GM19397 (cell line): ENCODE data around the gene WASHC1.
"Not testable (repeated sequence)": the region's sequence is repeated elsewhere in the genome, so short reads cannot be mapped to it uniquely, and the experiment has no call there.

Experiments used
- ATAC-seq: cut with Tn5 transposase; IDR thresholded peaks from one replicate; pipeline ENCODE4 v1.9.1; 2021; ENCODE audit warnings: mild to moderate bottlenecking, moderate library complexity; ENCODE audit not compliant: unreplicated experiment

The WASHC1 gene

DNA sequence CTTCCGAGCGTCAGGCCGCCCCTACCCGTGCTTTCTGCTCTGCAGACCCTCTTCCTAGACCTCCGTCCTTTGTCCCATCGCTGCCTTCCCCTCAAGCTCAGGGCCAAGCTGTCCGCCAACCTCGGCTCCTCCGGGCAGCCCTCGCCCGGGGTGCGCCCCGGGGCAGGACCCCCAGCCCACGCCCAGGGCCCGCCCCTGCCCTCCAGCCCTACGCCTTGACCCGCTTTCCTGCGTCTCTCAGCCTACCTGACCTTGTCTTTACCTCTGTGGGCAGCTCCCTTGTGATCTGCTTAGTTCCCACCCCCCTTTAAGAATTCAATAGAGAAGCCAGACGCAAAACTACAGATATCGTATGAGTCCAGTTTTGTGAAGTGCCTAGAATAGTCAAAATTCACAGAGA lies at the start of gene WASHC1:
TSS of gene WASHC1 (minus strand) at position 101 of the 400 bp plus-strand sequence. CDS start 4,457 bp downstream, outside the sequence.
- ATAC-seq: not testable (repeated sequence)

DNA sequence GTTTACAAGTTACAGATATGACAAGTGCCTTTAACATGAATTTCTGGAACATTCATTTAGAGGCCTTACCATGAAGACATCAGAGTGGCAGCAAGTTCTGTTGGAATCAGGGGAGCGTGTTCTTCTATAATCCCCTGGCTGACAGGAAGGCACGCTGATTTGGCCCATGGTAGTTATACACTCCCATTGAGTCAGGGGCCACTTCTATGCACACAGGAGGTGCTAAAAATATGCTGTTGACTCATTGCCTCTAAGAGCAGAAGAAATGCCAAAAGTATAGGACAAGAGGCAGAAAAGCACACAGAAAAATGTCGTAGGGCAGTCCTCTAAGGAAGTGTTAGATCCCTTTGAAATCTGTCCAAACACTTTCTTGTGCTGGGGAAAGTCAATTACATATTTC lies 49.1 kb upstream of the WASHC1 start:
- not testable (repeated sequence) for ATAC-seq

- not testable (repeated sequence) for ATAC-seq
Observed at GRCh38 chr9:76389-76788, 47.1 kb upstream of the WASHC1 start.

GRCh38 chr9:73900-74525 lies 44.8 kb upstream of the WASHC1 start:
- not testable (repeated sequence) for ATAC-seq

GRCh38 chr9:73076-73899 lies 44.0 kb upstream of the WASHC1 start:
- not testable (repeated sequence) for ATAC-seq

DNA sequence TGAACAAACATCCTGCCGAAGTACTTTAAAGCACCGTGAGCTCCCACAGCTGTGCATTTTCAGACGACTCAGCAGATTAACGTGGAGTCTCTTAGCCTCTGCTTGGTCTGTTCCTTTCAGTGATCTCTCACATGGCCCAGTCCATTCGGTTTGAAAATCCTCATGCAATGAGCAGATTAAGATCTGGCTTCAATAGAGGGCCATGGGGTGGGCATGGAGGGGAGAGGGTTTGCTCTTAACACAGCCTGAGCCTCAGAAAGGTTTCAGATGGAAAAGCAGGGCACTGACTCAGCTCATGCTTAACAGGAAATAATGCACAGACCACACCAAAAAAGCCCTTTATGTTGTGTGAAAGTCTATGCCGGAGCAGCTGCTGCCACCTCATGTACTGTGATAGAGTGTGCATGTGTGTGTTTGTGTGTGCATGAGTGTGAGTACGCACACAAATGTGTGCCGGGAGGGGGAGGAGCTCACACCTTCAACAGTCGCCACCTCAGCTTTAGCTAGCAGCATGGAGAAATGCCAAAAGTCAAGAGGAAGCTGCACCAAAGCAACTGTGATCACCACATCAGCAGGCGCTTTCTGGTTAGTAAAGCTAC lies 33.9 kb upstream of the WASHC1 start:
- peak; percentile 91 for ATAC-seq

DNA sequence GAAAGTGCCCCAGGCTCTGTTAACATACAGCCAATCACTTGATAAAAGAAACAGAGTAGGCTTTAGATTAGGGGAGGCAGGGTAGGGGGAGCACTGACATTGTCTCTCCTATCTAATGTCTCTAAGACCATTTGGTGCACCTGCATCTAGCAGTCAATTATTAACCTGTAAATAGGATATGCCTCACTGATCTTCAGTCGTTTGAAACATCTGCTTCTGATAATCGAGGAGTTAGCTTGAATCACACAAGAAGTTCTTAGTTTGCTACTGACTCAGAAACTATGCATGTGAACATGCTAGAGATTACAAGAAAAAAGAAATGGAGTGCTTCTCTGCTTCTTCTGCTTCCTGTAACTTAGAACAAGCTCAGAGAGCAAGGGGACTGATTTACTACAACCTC lies 23.4 kb upstream of the WASHC1 start:
- ATAC-seq: peak; percentile 88

DNA sequence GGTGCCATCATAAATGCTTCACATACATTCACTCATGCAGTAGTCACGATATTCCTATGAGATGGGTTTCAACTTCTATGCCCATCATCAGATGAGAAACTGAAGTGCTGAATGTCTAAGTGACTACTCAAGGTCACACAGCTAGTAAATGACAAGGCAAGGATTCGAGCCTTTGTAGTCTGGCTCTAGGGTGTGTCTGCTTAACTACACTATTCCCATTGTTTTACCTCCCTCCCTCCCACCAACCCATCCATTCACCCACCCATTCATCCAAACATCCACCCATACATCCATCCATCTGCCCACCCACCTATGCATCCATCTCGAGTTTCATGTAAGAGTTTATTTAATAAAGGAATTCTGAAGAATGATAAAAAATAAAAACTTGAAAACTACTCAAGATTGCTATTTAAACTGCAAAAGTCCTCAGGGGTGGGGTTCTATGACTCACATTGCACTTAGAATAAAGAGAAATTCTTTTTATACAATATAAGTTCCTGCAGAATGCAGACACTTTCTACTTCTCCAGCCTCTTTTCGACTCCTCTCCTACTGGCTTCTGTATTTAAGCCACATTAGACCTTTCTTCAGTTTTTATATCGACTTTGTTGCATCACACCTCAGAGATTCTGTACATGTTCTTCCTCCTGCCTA lies 19.1 kb upstream of the WASHC1 start:
- not testable (repeated sequence) for ATAC-seq

DNA sequence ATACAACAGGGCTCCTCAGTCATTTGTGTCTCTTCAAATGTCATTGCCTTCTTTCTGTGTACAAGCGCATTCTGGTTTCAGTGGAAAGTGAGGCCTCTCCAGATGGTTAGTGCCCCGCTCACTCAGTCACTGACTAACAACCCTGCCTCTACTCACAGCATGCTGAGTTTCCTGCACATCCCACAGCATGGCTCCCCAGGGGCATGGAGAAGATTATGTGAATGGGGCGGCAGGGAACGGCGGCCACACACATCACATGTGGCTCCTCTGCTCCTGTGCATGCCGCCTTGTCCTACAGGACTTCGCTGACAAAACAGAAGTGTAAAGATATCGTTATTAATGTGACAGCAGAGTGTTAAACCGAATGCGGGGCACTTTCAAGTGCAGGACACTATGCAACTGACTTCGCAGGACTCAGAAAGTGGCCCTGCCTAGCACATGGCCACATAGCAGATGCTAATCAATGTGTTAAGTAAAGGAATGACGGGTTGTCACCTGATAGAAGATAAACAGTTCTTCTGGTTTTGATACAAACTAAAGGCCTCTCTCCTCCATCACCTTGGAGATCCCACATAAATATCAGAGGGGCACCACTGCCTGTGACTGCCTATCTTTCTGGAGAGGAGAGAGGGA lies 17.5 kb upstream of the WASHC1 start:
- ATAC-seq: not testable (repeated sequence)

DNA sequence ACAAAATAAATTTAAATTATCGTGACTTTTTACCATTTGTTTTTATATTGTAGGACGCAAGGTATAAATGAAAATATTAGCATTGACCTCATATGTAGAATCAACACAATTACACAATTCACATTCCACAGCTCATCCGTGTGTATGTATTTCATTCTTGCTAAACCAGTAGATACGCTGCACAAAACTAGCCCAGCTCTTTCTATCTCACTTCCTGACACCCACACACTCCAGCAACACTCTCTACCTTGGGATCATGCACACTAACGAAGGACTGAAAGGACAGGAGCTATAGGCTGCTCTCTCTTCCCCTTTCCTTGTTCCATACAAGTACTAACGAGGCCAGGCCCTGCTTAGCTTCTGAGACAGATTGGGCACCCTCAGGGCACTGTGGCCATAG lies 16.9 kb upstream of the WASHC1 start:
- ATAC-seq: not testable (repeated sequence)

DNA sequence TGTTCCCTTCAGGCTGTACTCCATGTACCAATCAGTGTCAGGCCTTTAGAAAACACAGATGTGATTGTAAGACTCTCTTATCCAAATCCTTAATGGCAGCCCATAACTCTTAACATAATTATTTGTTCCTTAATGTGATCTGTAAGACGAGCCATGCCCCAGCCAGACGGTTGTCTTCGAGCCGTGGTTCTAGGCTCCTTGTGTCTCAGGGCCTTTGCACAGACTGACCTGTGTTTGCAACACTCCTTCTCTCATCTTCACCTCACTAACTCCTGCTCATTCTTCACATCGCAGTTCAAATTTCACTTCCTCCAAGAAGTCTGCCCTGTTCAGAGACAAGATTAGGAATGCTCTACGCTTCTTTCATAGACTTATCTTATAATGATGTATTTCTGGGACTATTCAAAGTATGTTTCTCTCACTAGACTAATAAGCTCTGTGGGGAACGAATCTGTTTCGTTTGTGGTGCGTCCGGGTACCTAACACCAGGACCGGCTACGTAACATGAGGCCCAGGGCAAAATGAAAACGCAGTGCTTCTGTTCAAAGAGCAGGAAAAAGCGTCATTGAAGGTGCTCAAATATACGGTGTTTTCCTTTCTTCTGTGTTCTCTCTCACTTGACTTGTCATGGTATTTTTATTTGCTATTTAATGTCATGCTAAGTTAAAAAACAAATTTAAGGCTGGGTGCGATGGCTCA lies 16.1 kb upstream of the WASHC1 start:
- not testable (repeated sequence) for ATAC-seq

DNA sequence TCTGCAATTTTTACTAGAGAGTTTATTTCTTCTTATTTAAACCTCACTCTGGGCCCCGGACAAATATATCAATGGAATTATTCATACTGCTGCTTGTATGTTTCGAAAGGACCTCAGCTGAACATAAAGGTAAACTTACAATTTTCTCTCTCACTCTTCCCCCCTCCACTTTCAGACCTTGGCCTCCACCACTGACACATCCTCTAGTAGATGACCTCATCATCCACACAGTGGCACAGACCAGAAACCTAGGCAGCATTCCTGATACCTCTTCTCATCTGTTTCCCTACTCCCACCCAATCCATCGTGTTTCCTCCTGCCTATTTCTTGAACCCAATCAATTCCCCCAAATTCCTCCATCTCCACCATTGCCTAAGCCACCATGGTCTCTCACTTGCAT lies 15.2 kb upstream of the WASHC1 start:
- not testable (repeated sequence) for ATAC-seq

GRCh38 chr9:43636-44035 lies 14.4 kb upstream of the WASHC1 start:
- ATAC-seq: not testable (repeated sequence)

DNA sequence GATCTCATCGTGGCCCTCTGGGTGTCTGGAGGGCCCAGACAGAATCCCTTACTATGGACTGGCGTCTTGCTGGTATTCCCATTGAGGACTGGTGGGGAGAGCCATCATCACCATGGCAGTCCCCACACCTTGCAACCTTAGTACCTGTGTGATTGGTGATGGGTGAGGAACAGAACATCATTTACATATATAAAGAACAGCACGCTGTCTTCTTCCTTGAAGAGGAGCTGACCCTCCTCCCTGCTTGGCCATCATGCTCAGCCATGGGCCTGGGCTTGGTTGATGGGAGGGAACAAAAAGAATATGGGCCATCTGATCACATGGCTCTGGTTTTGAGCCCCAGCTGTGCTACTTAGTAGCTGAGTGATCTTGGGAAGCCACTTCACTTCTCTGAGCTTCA lies 13.9 kb upstream of the WASHC1 start:
- not testable (repeated sequence) for ATAC-seq

GRCh38 chr9:41819-42218 lies 12.6 kb upstream of the WASHC1 start:
- ATAC-seq: not testable (repeated sequence)

GRCh38 chr9:41261-41676 lies 12.0 kb upstream of the WASHC1 start:
- not testable (repeated sequence) for ATAC-seq

GRCh38 chr9:32308-32707 lies 3.1 kb upstream of the WASHC1 start:
- not testable (repeated sequence) for ATAC-seq

GRCh38 chr9:28775-29174 lies 481 bp downstream of the WASHC1 start:
- not testable (repeated sequence) for ATAC-seq

DNA sequence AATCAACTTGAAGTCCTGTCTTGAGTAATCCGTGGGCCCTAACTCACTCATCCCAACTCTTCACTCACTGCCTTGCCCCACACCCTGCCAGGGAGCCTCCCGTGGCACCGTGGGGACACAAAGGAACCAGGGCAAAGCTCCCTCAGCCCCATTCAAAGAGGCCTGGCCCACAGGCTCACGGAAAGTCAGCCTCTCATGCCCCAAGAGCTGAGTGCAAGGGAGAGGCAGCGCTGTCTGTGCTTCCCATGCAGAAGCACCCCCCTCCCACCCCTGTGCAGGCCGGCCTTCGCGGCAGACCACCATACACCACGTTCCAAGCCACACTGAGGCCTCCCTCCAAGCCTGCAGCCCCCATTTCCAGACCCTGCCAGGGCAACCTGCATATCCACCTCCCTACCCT lies 7.6 kb downstream of the WASHC1 start:
- not testable (repeated sequence) for ATAC-seq

GRCh38 chr9:16875-17274 lies 12.4 kb downstream of the WASHC1 start:
- not testable (repeated sequence) for ATAC-seq
